CD4-positive, alpha-beta T cell treated with Interleukin-15 for 1 hour (primary cell): ENCODE results near the gene BTNL2.
A peak's percentile ranks its signal among the peaks of the same experiment; 100 is the strongest.
"Not testable (repeated sequence)": the region's sequence is repeated elsewhere in the genome, so short reads cannot be mapped to it uniquely, and the experiment has no call there.

Experiments
- DNase-seq: peaks from one replicate; pipeline ENCODE4 v3.0.0-alpha.2; 2020

The BTNL2 gene, protein sequence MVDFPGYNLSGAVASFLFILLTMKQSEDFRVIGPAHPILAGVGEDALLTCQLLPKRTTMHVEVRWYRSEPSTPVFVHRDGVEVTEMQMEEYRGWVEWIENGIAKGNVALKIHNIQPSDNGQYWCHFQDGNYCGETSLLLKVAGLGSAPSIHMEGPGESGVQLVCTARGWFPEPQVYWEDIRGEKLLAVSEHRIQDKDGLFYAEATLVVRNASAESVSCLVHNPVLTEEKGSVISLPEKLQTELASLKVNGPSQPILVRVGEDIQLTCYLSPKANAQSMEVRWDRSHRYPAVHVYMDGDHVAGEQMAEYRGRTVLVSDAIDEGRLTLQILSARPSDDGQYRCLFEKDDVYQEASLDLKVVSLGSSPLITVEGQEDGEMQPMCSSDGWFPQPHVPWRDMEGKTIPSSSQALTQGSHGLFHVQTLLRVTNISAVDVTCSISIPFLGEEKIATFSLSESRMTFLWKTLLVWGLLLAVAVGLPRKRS

GRCh38 chr6:32406857-32407256 lies at the start of gene BTNL2:
BTNL2 (minus strand) TSS chr6:32407181; CDS start chr6:32407123, 58 bp downstream.
- no peak for DNase-seq

GRCh38 chr6:32449088-32449736 lies 42.2 kb upstream of the BTNL2 start:
- DNase-seq, result no peak

DNA sequence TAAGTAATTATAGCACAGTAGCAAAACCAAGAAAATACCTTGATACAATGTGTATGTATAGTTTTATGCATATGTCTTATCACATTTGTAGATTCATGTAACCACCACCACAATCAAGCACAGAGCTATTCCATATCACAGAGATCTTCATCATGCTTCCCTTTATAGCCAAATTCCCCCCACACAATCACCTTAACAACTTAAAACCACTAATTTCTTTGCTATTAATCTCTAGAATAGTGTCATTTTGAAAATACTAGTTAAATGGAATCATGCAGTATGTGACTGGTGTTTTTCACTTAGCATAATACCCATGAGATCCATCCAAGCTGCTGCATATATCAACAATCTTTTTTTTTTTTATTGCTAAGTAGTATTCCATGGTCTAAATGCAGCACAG lies 41.0 kb upstream of the BTNL2 start:
- no peak for DNase-seq

DNA sequence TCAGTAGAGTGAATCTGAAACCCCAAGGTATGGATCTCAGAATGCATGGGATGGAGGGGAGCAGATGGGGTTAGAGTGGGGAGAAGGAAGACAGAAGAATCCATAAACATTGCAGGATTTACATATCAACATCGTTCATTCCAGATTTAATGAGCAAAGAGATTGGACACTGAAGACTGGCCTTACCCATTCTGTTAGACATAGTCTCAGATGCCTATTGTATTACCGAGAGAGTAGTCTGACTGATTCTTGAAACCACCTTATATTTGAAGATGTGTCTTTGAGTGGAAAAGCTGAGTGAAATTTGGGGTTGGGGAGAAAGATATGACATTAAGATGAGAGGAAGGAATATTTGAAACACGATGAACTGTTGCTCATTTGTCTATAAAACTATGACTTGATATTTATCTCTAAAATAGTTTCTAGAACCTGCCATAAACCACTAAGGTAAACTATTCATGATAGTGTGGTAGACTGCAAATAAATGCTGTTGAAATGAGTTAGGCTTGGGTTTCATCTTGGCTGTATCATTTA lies 38.4 kb upstream of the BTNL2 start:
- no peak for DNase-seq

GRCh38 chr6:32444433-32444832 lies 37.5 kb upstream of the BTNL2 start:
- DNase-seq, result no peak

DNA sequence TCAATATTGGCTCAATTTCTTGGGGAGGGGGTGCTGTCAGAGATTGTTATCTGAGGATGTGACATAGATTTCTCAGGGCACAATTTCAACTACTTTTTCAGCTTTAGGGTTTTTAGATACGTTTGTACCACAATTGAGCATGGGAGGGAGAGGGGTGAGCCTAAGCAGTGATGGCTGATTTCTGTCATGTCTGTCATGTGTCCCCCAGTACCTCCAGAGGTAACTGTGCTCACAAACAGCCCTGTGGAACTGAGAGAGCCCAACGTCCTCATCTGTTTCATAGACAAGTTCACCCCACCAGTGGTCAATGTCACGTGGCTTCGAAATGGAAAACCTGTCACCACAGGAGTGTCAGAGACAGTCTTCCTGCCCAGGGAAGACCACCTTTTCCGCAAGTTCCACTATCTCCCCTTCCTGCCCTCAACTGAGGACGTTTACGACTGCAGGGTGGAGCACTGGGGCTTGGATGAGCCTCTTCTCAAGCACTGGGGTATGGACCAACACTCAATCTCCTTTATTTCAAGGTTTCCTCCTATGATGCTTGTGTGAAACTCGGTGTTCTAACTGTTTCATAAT lies 36.1 kb upstream of the BTNL2 start:
- DNase-seq, result no peak

DNA sequence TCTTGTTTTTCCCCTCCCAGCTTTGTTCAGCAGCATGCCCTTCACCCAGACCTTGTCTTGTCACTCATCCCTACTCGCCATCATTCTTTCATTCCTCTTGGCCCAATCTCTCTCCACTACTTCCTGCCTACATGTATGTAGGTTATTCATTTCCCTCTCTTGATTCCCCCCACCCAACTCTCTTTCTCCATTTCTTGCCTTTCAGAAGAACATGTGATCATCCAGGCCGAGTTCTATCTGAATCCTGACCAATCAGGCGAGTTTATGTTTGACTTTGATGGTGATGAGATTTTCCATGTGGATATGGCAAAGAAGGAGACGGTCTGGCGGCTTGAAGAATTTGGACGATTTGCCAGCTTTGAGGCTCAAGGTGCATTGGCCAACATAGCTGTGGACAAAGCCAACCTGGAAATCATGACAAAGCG lies 35.3 kb upstream of the BTNL2 start:
- DNase-seq, result no peak

DNA sequence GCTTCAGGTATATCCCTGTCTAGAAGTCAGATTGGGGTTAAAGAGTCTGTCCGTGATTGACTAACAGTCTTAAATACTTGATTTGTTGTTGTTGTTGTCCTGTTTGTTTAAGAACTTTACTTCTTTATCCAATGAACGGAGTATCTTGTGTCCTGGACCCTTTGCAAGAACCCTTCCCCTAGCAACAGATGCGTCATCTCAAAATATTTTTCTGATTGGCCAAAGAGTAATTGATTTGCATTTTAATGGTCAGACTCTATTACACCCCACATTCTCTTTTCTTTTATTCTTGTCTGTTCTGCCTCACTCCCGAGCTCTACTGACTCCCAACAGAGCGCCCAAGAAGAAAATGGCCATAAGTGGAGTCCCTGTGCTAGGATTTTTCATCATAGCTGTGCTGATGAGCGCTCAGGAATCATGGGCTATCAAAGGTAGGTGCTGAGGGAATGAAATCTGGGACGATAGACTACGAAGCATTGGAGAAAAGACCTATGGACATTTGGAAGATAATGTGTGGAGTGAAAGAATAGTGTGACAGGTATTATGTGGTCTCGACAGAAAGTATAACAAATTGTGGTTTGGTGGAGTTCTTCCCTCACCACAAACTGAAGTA lies 32.7 kb upstream of the BTNL2 start, which contains the start of gene HLA-DRA:
Gene HLA-DRA, plus strand, starts transcription at position 286 of the 613 bp plus-strand sequence. Its CDS starts 64 bp downstream, at position 350.
- DNase-seq, result peak; percentile 63

DNA sequence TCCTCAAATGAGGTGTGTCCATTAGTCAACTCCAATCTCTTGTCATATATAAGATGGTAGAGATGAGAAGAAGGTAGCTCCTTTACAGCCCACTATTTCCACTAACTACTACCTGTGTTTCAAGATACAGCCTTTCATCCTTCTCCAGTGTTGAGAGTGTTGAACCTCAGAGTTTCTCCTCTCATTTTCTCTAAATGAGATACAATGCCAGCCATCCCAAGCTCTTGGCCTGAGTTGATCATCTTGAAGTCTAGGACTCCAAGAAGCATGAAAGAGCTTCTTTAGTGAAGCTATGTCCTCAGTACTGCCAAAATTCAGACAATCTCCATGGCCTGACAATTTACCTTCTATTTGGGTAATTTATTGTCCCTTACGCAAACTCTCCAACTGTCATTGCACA lies 32.2 kb upstream of the BTNL2 start:
- no peak for DNase-seq

DNA sequence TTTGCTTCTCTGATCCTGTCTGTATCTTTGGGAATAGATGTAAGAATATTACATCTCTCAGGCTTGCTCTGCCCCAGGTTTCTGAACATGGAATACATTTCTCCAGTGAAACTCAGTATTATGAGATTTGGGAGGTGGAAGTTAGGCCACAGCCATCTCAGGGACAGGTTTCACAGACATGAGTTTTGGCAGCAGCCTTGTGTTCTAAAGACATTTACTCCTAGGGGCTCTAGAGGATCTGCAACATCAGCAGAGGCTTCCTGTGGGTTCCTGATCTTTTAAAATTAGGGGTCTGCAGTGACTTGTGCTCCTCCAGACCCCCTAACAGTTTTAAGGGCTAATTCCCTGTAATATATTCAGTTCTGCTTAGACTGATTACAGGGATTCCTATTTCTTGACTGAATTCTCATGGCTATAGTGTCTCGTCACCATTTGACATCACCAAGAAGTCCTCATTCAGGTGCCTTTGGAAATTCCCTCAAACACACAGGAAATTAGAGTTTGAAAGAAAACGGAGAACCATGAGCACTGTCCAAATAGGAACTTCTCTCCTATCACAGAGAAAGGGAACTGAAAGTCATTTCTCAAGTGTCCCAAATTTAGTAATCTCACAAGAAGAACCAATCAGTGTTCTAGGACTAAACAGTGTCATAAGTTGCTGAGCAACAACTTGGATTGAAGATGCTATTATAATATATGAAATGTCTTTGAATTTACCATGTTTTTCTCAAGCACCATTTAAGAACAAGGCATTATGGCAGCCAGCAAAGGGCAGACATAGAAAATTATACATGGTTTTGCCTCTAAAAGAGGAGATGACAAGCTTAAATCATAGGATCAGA lies 30.2 kb upstream of the BTNL2 start:
- peak; percentile 32 for DNase-seq

DNA sequence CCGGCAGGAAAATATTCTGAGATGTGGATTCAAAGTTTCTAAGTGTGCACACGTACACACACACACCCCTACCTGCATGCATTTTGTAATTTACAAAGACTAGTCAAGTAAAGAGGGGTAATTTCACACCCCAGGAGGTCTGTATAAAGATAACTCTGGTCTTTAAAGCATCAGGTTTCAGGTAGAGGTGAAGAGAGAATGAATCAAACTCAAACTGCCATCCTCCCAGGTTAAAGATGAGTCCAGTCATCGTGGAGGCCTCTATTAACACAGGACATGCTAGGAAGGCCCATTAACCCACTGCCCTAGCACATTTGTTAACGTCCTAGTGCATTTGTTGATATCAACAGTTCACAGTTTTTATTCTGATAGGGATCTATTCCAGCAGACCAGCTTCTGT lies 29.2 kb upstream of the BTNL2 start:
- no peak for DNase-seq

GRCh38 chr6:32433950-32434349 lies 27.0 kb upstream of the BTNL2 start:
- DNase-seq, result not testable (repeated sequence)

- no peak for DNase-seq
These were observed 25.1 kb upstream of the BTNL2 start for GRCh38 chr6:32432050-32432450.

DNA sequence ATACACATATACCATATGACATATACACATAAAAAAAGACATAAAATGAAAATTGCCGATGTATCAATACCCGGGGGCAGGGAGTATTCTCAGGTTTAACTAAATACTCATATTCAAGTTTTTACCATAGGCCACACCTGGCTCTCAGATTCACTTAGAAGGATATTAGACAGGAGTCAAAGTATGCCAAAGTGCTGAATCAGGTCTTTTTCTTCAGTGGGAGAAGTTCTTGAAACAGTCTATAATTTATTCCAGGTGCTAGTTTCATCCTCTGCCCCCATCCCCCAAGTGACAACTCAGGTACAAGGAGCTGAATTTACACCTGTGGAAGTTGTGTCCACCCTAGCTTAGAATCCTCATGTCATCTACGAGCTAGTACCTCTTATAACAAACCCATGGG lies 24.2 kb upstream of the BTNL2 start:
- no peak for DNase-seq

GRCh38 chr6:32430179-32430578 lies 23.2 kb upstream of the BTNL2 start:
- DNase-seq, result no peak

DNA sequence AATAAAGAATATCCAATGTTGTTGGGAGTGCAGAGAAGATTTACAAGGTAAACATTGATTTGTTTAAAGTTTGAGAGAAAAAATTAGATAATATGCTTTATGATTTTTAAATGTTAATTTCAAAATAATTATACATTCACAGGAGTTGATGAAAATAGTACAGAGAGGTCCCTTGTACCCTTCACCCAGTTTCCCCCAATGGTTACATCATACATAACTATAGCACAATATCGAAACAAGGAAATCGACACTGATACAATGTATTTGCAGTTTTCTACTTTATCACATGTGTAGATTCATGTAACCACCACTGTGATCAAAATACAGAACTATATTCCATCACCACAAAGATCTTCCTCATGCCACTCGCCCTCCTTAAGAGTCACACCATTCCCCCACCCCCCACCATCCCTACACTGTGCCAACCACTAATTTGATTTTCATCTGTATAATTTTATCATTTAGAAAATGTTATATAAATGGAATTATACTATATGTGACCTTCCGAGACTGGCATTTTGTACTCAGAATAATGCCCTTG lies 21.0 kb upstream of the BTNL2 start:
- DNase-seq, result no peak

DNA sequence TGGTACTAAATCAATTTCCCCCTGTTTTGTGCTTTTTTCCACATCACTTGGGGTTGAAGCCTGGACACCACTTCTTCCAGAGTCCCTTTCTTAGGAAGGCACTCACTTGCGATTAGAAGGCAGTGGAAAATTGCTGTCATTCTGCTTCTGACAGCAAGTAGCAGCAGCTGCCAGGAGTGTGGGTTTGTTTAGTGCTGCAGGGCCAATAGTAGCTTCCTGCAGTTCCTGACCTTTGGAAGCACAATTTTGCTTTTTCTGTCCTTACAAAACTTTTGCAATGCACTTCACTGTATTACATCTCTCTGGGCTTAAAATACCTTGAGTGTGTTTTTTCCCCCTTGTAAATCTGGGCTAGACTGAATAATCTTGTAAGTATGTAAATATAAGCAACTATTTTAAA lies 20.2 kb upstream of the BTNL2 start:
- DNase-seq, result no peak

DNA sequence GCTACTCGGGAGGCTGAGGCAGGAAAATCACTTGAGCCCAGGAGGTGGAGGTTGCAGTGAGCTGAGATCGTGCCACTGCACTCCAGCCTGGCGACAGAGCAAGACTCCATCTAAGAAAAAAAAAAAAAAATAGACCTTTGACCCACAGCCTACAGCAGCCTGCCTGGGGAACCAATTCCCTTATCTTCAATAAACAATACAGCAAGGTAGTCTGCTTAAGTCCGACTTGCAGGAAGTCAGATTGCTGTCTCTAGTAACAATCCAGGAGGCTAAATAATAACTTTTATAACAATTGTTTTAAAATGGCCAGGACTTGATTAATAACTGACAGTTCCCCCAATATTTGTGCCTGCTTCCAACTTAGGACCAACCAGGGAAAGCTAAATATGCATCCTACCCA lies 19.4 kb upstream of the BTNL2 start:
- DNase-seq, result no peak

DNA sequence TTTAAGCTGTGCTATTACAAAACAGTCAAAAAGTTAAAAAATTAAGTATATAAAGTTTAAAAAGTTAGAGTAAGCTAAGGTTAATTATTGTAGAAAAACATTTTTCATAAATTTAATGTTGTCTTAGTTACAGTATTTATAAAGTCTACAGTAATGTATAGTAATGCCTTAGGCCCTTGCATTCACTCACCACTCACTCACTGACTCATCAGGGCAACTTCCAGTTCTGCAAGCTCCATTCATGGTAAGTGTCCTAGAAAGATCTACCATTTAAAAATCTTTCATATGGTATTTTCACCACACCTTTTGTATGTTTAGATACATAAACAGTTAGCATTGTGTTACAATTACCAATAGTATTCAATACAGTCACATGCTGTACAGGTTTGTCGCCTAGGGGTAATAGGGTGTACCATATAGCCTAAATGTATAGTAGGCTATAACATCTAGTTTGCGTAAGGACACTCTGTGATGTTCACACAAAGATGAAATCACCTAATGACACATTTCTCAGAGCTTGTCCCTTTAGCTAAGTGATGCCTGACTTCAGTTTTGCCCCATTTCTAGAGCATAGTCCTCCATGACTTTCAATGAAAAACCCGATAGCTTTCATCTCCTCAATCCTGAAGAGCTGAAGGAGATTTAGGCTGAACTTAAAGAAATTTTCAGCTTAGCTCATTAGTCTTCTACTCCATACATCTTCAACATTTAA lies 17.8 kb upstream of the BTNL2 start:
- no peak for DNase-seq

- no peak for DNase-seq
These were observed 9.1 kb upstream of the BTNL2 start for GRCh38 chr6:32416036-32416435.

GRCh38 chr6:32415521-32416019 lies 8.6 kb upstream of the BTNL2 start:
- DNase-seq, result peak; percentile 73
